ENCODE results near the gene SCAPER. TPM values are rescaled to one million over a fixed set of nuclear protein-coding genes. Genes with fewer than 3 reads are reported as not detected.

SCAPER gene
- total RNA-seq, 1 experiment from 2014 or later: 14.7 TPM

DNA sequence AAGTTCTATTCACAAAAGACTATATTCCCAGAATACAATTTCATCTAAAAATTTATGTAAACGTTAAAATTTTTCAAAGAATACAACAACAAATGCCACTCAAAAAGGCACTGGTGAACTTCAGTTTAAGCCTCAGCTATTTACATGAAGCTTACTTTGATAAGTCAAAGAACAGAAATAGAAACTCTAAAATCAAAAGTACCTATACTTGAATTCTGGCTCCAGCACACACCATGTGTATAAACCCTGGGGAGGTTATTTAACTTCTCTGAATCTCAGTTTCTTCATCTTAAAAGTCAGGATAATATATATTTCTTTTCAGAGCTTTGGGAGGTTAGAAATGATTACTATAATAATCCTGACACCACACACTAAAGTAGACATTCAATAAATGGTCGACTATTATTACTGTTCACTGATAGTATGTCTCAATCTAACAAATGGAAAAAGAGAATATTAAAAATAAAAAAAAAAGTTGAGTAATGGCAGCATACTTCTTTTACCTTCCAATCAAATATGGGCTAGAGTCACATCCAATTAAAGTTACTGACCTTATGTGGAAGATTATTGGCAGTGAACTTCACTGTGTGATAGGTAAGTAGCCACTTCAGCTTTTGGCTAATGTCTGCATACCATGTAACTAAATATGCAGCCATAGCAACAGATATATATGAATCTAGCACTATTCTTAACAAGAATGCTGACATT lies 320.1 kb downstream of the SCAPER start (continued):
- TF ChIP-seq EZH2phosphoT487 (IDR thresholded peaks at IDR 0.05; ENCODE audit: borderline replicate concordance): no peak
- TF ChIP-seq ELF1 (IDR thresholded peaks at IDR 0.05; ENCODE audit: borderline replicate concordance, low read depth): no peak
- TF ChIP-seq POLR2AphosphoS5 (IDR thresholded peaks at IDR 0.05; ENCODE audit: low read depth, low read length): no peak
- no peak for TF ChIP-seq CBX3 (IDR thresholded peaks at IDR 0.05; ENCODE audit: low read depth)

DNA sequence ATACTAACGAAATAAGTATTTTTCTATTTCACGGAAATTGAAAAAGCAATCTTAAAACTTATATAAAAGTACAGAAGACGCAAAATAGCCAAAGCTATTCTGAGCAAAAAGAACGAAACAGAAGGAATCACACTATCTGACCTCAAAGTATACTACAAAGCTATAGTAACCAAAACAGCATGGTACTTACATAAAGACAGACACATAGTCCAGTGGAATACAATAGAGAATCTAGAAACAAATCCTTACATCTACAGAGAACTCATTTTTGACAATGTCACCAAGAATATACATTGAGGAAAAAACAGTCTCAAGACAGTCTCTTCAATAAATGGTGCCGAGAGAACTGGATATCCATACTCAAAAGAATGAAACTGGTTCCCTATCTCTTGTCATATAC lies 322.6 kb downstream of the SCAPER start:
- ATAC-seq (no peak), DNase-seq (ENCODE audit: low read depth, low spot score) (no peak)
- no peaks in the 10 kb centered on the region for H3K79me2 ChIP-seq (ENCODE audit: insufficient read depth, low read length)
- RAD21 ChIA-PET (ENCODE audit: low non-redundant PET in 1 of 2, low total read pairs in 2 of 2, uncharacterized antibody in 2 of 2, unreplicated experiment in 2 of 2): no interaction called here
- H3K9ac ChIP-seq (ENCODE audit: low read length): no peak overlapping the region
- H3K9me3 ChIP-seq (ENCODE audit: control insufficient read depth in 1 of 2, insufficient read depth in 1 of 2, low read depth in 1 of 2, low read length in 2 of 2): peaks cover 0 to 3% of the 10 kb centered on the region in 2 experiments; a peak in 1 of 4 replicates
- no peaks in the 10 kb centered on the region for H3K27me3 ChIP-seq (ENCODE audit: insufficient read depth, low read length)
- POLR2A ChIA-PET: no interaction called here
- H2AFZ ChIP-seq (ENCODE audit: low read depth, low read length, poor library complexity, severe bottlenecking): no peak overlapping the region
- no peaks in the 10 kb centered on the region for H3K9me2 ChIP-seq (ENCODE audit: insufficient read depth)
- BruUV-seq (replicated peaks): no TSS peak
- TF ChIP-seq JUND (IDR thresholded peaks at IDR 0.05) (no peak), FOSL1 (IDR thresholded peaks at IDR 0.05; ENCODE audit: low read depth) (no peak), ZNF274 (IDR thresholded peaks at IDR 0.05; ENCODE audit: low read depth, low read length) (no peak), SIN3A (IDR thresholded peaks at IDR 0.05; ENCODE audit: low read depth) (no peak), RAD21 (IDR thresholded peaks at IDR 0.05; ENCODE audit: low read depth) (no peak), SP1 (IDR thresholded peaks at IDR 0.05; ENCODE audit: low read depth) (no peak), CBX3 (IDR thresholded peaks at IDR 0.05; ENCODE audit: low read depth) (no peak), POLR2AphosphoS5 (IDR thresholded peaks at IDR 0.05; ENCODE audit: low read depth, low read length) (no peak), EZH2phosphoT487 (IDR thresholded peaks at IDR 0.05; ENCODE audit: borderline replicate concordance) (no peak)
- TF ChIP-seq, protein P1, sequence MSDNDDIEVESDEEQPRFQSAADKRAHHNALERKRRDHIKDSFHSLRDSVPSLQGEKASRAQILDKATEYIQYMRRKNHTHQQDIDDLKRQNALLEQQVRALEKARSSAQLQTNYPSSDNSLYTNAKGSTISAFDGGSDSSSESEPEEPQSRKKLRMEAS (IDR thresholded peaks at IDR 0.05): no peak
- TF ChIP-seq, protein P2, sequence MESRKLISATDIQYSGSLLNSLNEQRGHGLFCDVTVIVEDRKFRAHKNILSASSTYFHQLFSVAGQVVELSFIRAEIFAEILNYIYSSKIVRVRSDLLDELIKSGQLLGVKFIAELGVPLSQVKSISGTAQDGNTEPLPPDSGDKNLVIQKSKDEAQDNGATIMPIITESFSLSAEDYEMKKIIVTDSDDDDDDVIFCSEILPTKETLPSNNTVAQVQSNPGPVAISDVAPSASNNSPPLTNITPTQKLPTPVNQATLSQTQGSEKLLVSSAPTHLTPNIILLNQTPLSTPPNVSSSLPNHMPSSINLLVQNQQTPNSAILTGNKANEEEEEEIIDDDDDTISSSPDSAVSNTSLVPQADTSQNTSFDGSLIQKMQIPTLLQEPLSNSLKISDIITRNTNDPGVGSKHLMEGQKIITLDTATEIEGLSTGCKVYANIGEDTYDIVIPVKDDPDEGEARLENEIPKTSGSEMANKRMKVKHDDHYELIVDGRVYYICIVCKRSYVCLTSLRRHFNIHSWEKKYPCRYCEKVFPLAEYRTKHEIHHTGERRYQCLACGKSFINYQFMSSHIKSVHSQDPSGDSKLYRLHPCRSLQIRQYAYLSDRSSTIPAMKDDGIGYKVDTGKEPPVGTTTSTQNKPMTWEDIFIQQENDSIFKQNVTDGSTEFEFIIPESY (IDR thresholded peaks at IDR 0.05; ENCODE audit: extremely low read depth, insufficient replicate concordance, low read length): no peak
- TF ChIP-seq, protein P3, sequence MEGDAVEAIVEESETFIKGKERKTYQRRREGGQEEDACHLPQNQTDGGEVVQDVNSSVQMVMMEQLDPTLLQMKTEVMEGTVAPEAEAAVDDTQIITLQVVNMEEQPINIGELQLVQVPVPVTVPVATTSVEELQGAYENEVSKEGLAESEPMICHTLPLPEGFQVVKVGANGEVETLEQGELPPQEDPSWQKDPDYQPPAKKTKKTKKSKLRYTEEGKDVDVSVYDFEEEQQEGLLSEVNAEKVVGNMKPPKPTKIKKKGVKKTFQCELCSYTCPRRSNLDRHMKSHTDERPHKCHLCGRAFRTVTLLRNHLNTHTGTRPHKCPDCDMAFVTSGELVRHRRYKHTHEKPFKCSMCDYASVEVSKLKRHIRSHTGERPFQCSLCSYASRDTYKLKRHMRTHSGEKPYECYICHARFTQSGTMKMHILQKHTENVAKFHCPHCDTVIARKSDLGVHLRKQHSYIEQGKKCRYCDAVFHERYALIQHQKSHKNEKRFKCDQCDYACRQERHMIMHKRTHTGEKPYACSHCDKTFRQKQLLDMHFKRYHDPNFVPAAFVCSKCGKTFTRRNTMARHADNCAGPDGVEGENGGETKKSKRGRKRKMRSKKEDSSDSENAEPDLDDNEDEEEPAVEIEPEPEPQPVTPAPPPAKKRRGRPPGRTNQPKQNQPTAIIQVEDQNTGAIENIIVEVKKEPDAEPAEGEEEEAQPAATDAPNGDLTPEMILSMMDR (IDR thresholded peaks at IDR 0.05 in 2 of 3, conservative IDR thresholded peaks at IDR 0.05 in 1 of 3; ENCODE audit: borderline replicate concordance in 1 of 3, insufficient read depth in 1 of 3, low read depth in 2 of 3, low read length in 2 of 3): no peak
- intact Hi-C loops (cut with micrococcal nuclease): no loop called here
- H3K4me1 ChIP-seq (ENCODE audit: control insufficient read depth in 1 of 2, insufficient read depth in 2 of 2, low read length in 2 of 2): peaks cover 0 to under 1% of the 10 kb centered on the region in 2 experiments; a peak in 1 of 4 replicates
- no peaks in the 10 kb centered on the region for H3K36me3 ChIP-seq (ENCODE audit: control insufficient read depth in 1 of 2, insufficient read depth in 2 of 2, low read length in 2 of 2)
- CTCF ChIA-PET: no interaction called here
- H3K27ac ChIP-seq (ENCODE audit: low read depth, low read length): no peak overlapping the region
- no peaks in the 10 kb centered on the region for H4K20me1 ChIP-seq (ENCODE audit: insufficient read depth)
- H3K4me3 ChIP-seq (replicated peaks in 1 of 2; ENCODE audit: low read depth in 1 of 2, low read length in 2 of 2): no peak overlapping the region
- H3K4me2 ChIP-seq (ENCODE audit: low read length): no peak overlapping the region

All from HCT116 (cell line).